A673 (cell line): Measurements from ENCODE around the gene NKX1-1. TPM values are rescaled to one million over a fixed set of nuclear protein-coding genes. Genes with fewer than 3 reads are reported as not detected.

Experiments used
- BruUV-seq: library from RNA; stranded (reverse); fragments of 400-500 nt; replicated peaks from 2 replicates; lab custom pipeline; 2021; lab: Mats Ljungman, UMichigan
- CTCF ChIA-PET: fragments of 300-600 bp; sonication (Branson Sonifier 250); formaldehyde crosslinking; loops from one replicate; lab custom pipeline; 2022; ENCODE audit warnings: antibody characterized with exemption; lab: Charles Lee
- POLR2A ChIA-PET: fragments of 300-600 bp; sonication (Branson Sonifier 250); formaldehyde crosslinking; loops from one replicate; lab custom pipeline; 2022; ENCODE audit warnings: antibody characterized with exemption; ENCODE audit not compliant: low non-redundant PET; lab: Charles Lee
- DNase-seq: peaks from one replicate; pipeline ENCODE4 v3.0.0-alpha.2; 2015; ENCODE audit warnings: low spot score
- H3K27ac ChIP-seq: fragments of 200-600 bp; sonication (generic); 2 replicates; pipeline ENCODE4 v1.5.1; 2016; ENCODE audit warnings: mixed run types, low read depth, mild to moderate bottlenecking, mixed read lengths, antibody characterized with exemption, low read length; ENCODE audit not compliant: poor library complexity, severe bottlenecking
- H3K27me3 ChIP-seq: fragments of 200-600 bp; sonication (generic); replicated peaks from 2 replicates; pipeline ENCODE4 v1.6.1; 2017; ENCODE audit warnings: mixed run types, low read depth, mild to moderate bottlenecking, mixed read lengths, antibody characterized with exemption, low read length; ENCODE audit not compliant: insufficient read depth, poor library complexity
- H3K36me3 ChIP-seq: fragments of 200-600 bp; sonication (generic); 2 replicates; pipeline ENCODE4 v1.6.1; 2016; ENCODE audit warnings: mixed run types, mild to moderate bottlenecking, mixed read lengths, antibody characterized with exemption, low read length; ENCODE audit not compliant: insufficient read depth, poor library complexity, severe bottlenecking
- H3K4me1 ChIP-seq: fragments of 200-600 bp; sonication (generic); 2 replicates; pipeline ENCODE4 v1.6.1; 2017; ENCODE audit warnings: mixed run types, mild to moderate bottlenecking, mixed read lengths, antibody characterized with exemption, low read length; ENCODE audit not compliant: insufficient read depth, poor library complexity, severe bottlenecking
- H3K4me3 ChIP-seq: fragments of 200-600 bp; sonication (generic); 2 replicates; pipeline ENCODE4 v1.5.1; 2016; ENCODE audit warnings: low read depth, mixed run types, mild to moderate bottlenecking, mixed read lengths, low read length; ENCODE audit not compliant: poor library complexity, severe bottlenecking
- H3K9me3 ChIP-seq: fragments of 200-600 bp; sonication (generic); 2 replicates; pipeline ENCODE4 v1.6.1; 2016; ENCODE audit warnings: mixed run types, low read depth, mild to moderate bottlenecking, mixed read lengths, antibody characterized with exemption, low read length; ENCODE audit not compliant: poor library complexity, severe bottlenecking
- EZH2 ChIP-seq: fragments of 200-600 bp; sonication (generic); IDR thresholded peaks from 2 replicates; pipeline ENCODE4 v1.6.1; 2017; ENCODE audit warnings: borderline replicate concordance, low read depth, mild to moderate bottlenecking, mixed read lengths, antibody characterized with exemption, low read length; ENCODE audit not compliant: poor library complexity, severe bottlenecking
- intact Hi-C: fragments of 100-400 bp; cut with micrococcal nuclease; formaldehyde crosslinking; loops from one replicate; pipeline ENCODE4 v1.10.0; 2022; ENCODE audit not compliant: unreplicated experiment
- total RNA-seq: library from RNA; stranded (reverse); gene quantifications from 2 replicates; pipeline ENCODE4 v1.2.3, GENCODE V29; 2021
- TF ChIP-seq, protein P1 (sequence below): fragments of 300-800, 200-600 bp; sonication (generic); conservative IDR thresholded peaks from 2 replicates; pipeline ENCODE4 v1.5.1; 2017; ENCODE audit warnings: low read depth, mild to moderate bottlenecking, antibody characterized with exemption, low read length, moderate library complexity, mixed read lengths

The NKX1-1 gene
- total RNA-seq, 1 experiment from 2014 or later = not detected

DNA sequence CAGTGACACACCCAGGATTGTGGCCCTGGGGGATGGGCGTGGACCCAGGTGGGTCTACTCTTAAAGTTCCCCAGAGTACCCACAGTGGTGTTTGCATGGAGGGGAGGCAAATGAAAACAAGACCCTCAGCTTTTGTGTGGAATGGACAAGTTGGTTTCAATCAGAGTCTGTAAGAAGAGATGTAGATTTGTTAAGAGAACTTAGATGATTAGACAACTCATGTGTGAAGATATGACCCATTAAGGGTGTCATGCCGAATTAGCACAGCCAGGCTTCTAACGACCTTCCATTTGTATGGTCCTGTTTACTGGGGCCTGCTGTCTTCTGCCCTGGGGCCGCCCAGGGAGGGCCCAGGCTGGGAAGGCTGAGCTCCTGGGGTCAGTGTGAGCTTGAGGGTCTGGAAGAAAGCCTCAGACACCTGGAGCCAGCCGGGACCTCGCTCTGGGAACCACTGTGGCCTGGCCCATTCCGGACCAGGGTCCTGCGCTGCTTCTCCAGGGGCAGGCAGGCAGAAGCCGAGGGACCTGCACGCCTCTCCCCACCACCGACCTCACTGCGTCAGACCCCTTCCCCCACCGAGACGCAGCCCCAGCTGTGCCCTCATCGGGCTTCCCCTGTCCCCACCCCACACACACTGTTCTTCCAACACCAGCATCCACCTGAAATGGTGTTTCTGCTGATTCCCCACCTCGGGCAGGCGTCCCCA is 38.9 kb downstream of the NKX1-1 start:
- Histone ChIP-seq H3K36me3 (no peaks in the 10 kb centered on the region), H3K4me3 (no peak overlapping the region), H3K27ac (no peak overlapping the region), H3K4me1 (no peaks in the 10 kb centered on the region), H3K27me3 (no peaks in the 10 kb centered on the region), H3K9me3 (no peaks in the 10 kb centered on the region)
- CTCF ChIA-PET = no interaction called here
- POLR2A ChIA-PET = no interaction called here
- DNase-seq = no peak
- BruUV-seq = no TSS peak
- intact Hi-C loops = no loop called here
- no peak for TF ChIP-seq EZH2
- TF ChIP-seq, protein P1, sequence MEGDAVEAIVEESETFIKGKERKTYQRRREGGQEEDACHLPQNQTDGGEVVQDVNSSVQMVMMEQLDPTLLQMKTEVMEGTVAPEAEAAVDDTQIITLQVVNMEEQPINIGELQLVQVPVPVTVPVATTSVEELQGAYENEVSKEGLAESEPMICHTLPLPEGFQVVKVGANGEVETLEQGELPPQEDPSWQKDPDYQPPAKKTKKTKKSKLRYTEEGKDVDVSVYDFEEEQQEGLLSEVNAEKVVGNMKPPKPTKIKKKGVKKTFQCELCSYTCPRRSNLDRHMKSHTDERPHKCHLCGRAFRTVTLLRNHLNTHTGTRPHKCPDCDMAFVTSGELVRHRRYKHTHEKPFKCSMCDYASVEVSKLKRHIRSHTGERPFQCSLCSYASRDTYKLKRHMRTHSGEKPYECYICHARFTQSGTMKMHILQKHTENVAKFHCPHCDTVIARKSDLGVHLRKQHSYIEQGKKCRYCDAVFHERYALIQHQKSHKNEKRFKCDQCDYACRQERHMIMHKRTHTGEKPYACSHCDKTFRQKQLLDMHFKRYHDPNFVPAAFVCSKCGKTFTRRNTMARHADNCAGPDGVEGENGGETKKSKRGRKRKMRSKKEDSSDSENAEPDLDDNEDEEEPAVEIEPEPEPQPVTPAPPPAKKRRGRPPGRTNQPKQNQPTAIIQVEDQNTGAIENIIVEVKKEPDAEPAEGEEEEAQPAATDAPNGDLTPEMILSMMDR = no peak

DNA sequence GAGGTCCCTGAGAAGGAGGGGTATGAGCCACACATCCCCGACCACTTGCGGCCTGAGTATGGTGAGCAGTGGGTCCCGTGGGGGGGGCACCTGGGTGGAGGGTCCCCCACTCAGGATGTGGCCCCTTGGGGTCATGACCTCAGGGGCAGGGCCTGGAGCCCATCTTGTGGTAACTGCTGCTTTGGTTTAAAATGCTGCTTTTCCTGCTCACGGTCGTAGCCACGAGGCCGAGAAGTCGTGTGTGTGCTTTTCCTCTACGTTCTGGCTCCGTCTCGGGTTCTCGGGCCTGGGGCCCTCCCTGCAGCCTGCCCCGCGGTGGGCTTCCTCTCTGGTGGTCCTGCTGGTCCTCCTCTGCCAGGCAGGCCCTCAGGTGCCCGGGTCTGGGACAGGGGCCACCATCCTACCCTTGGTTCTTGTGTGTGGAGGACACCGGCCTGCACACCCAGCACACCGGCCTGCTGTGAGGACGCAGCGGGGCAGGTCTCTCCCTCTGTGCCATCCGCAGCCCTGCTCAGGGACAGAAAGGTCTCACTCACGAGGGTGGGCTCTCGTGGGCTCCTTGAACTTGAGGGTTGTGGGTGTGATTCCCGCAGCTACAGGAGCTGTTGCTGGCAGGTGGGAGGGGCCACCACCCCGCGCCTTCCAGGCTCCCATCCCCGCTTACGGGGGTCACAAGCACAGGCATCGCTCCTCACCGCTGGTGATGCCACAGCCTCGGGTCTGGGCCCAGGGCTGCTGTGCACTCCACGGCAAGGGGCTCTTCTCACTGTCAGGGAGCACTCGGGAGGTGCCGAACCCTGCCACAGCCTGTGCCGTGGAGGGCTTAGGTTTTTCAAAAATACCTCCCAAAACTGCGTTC is 39.6 kb downstream of the NKX1-1 start:
- H3K9me3 ChIP-seq = no peaks in the 10 kb centered on the region
- H3K27me3 ChIP-seq = no peaks in the 10 kb centered on the region
- DNase-seq = no peak
- no peak overlapping the region for H3K27ac ChIP-seq
- ChIA-PET CTCF (no interaction called here), POLR2A (no interaction called here)
- no peaks in the 10 kb centered on the region for H3K36me3 ChIP-seq
- no TSS peak for BruUV-seq
- no peak overlapping the region for H3K4me3 ChIP-seq
- TF ChIP-seq, protein P1 = no peak
- TF ChIP-seq EZH2 = no peak
- no peaks in the 10 kb centered on the region for H3K4me1 ChIP-seq
- intact Hi-C loops = no loop called here

DNA sequence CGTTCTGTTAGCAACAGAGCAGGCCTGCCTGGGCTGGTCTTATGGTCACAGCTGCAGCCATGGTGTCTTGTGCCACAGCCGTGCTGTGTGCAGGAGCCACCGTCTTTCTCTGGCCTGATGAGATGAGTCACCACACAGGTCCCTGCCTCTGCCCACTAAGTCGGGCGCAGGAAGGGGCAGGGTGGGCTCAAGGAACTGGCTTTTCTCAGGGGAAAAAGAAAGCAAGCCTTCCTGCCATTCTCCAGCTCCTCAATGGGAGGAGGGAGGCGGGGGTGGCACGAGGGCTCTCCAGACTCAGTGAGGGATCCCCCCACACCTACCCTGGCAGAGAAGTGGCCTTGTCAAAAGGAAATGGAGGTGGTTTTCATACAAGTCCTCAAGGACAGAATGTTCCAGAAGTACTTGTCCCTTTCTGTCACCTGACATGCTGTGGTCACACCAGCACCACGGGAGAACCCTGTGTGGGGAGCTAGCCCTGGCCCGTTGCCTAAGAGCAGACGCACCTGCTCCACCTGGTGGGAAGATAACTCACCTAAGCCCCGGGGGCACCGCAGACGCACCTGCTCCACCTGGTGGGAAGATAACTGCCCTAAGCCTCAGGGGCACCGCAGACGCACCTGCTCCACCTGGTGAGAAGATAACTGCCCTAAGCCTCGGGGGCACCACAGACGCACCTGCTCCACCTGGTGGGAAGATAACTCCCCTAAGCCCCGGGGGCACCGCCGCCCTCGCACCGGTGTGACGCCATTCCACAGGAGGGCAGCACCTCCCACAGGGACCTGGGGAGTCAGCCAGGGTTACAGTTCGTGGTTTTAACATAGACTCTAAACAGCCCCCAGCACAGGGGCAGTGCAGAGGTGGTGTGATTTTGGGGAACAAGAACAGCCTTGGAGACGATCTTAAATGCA is 40.7 kb downstream of the NKX1-1 start:
- Histone ChIP-seq H3K27ac (no peak overlapping the region), H3K4me3 (no peak overlapping the region), H3K36me3 (no peaks in the 10 kb centered on the region), H3K27me3 (no peaks in the 10 kb centered on the region), H3K4me1 (no peaks in the 10 kb centered on the region), H3K9me3 (no peaks in the 10 kb centered on the region)
- ChIA-PET POLR2A (no interaction called here), CTCF (interaction anchor here (0.8 kb wide), 1 partner anchor 9 kb away, joined by 4 read pairs; no protein-coding TSS in a partner anchor)
- no peak for DNase-seq
- intact Hi-C loops = no loop called here
- TF ChIP-seq, protein P1 = no peak
- no peak for TF ChIP-seq EZH2
- no TSS peak for BruUV-seq
